HepG2 (cell line): ENCODE results near the gene KIAA0319L. TPM values are rescaled to one million over a fixed set of nuclear protein-coding genes. Genes with fewer than 3 reads are reported as not detected.

Experiments
- BORCS8-MEF2B ChIP-seq: sonication (generic); formaldehyde crosslinking; IDR thresholded peaks from 2 replicates; pipeline ENCODE4 v1.8.0; 2022; ENCODE audit warnings: mild to moderate bottlenecking, missing genetic modification reagents
- CENPT ChIP-seq: sonication (generic); formaldehyde crosslinking; IDR thresholded peaks from 2 replicates; pipeline ENCODE4 v1.8.0; 2022; ENCODE audit warnings: low read depth, mild to moderate bottlenecking, moderate library complexity, missing genetic modification reagents
- CERS6 ChIP-seq: sonication (generic); formaldehyde crosslinking; IDR thresholded peaks from 2 replicates; pipeline ENCODE4 v1.5.0; 2020; ENCODE audit warnings: missing genetic modification reagents
- EHMT2 ChIP-seq: fragments of 200-600 bp; sonication (generic); IDR thresholded peaks from 2 replicates; pipeline ENCODE4 v1.7.0; 2017; ENCODE audit warnings: antibody characterized with exemption, low read depth, low read length, borderline replicate concordance
- ETV5 ChIP-seq: IDR thresholded peaks from 2 replicates; pipeline ENCODE4 v1.6.1; 2018; ENCODE audit warnings: missing biosample characterization, missing genetic modification reagents, inconsistent platforms, borderline replicate concordance
- GATA4 ChIP-seq: sonication (generic); IDR thresholded peaks from 2 replicates; pipeline ENCODE4 v1.6.1; 2016; ENCODE audit warnings: antibody characterized with exemption, low read depth, borderline replicate concordance
- IRF2 ChIP-seq: IDR thresholded peaks from 2 replicates; pipeline ENCODE4 v1.6.1; 2018; ENCODE audit warnings: missing genetic modification reagents, missing compliant biosample characterization
- JDP2 ChIP-seq: sonication (generic); formaldehyde crosslinking; IDR thresholded peaks from 2 replicates; pipeline ENCODE4 v1.8.1; 2022; ENCODE audit warnings: missing genetic modification reagents, borderline replicate concordance
- KMT2A ChIP-seq: sonication (generic); formaldehyde crosslinking; IDR thresholded peaks from 2 replicates; pipeline ENCODE4 v1.4.0; 2020; ENCODE audit warnings: missing genetic modification reagents
- MXI1 ChIP-seq: IDR thresholded peaks from 3 replicates; pipeline ENCODE4 v1.6.1; 2012; ENCODE audit warnings: low read depth, low read length, inconsistent platforms, borderline replicate concordance
- NFKB2 ChIP-seq: sonication (generic); formaldehyde crosslinking; IDR thresholded peaks from 2 replicates; pipeline ENCODE4 v1.4.0; 2020; ENCODE audit warnings: missing genetic modification reagents, borderline replicate concordance
- NPAS2 ChIP-seq: sonication (generic); formaldehyde crosslinking; IDR thresholded peaks from 2 replicates; pipeline ENCODE4 v1.8.0; 2022; ENCODE audit warnings: mild to moderate bottlenecking, missing genetic modification reagents, borderline replicate concordance
- SCMH1 ChIP-seq: sonication (generic); formaldehyde crosslinking; IDR thresholded peaks from 2 replicates; pipeline ENCODE4 v1.9.0; 2021; ENCODE audit warnings: missing genetic modification reagents, mild to moderate bottlenecking, borderline replicate concordance
- SMYD3 ChIP-seq: sonication (generic); formaldehyde crosslinking; IDR thresholded peaks from 2 replicates; pipeline ENCODE4 v1.8.1; 2023; ENCODE audit warnings: mild to moderate bottlenecking, missing genetic modification reagents
- SNAPC5 ChIP-seq: sonication (generic); formaldehyde crosslinking; IDR thresholded peaks from 2 replicates; pipeline ENCODE4 v1.8.1; 2023; ENCODE audit warnings: mild to moderate bottlenecking, missing genetic modification reagents, borderline replicate concordance
- SUZ12 ChIP-seq: fragments of 150-350 bp; IDR thresholded peaks from 2 replicates; pipeline ENCODE4 v1.6.1; 2014; ENCODE audit warnings: low read depth, low read length
- TARDBP ChIP-seq: sonication (generic); formaldehyde crosslinking; IDR thresholded peaks from 2 replicates; pipeline ENCODE4 v1.8.0; 2022; ENCODE audit warnings: mild to moderate bottlenecking, missing genetic modification reagents
- TOE1 ChIP-seq: sonication (generic); formaldehyde crosslinking; IDR thresholded peaks from 2 replicates; pipeline ENCODE4 v1.4.0; 2020; ENCODE audit warnings: mild to moderate bottlenecking, missing genetic modification reagents
- XRCC5 ChIP-seq: fragments of 200-400 bp; formaldehyde crosslinking; optimal IDR thresholded peaks from 2 replicates; pipeline ENCODE3; 2017; ENCODE audit warnings: mild to moderate bottlenecking, low read length
- YEATS4 ChIP-seq: sonication (generic); formaldehyde crosslinking; IDR thresholded peaks from 2 replicates; pipeline ENCODE4 v1.4.0; 2020; ENCODE audit warnings: missing genetic modification reagents, borderline replicate concordance
- ZBTB20 ChIP-seq: sonication (generic); formaldehyde crosslinking; IDR thresholded peaks from 2 replicates; pipeline ENCODE4 v1.8.1; 2023; ENCODE audit warnings: missing genetic modification reagents, low read depth, mild to moderate bottlenecking, borderline replicate concordance
- ZC3H13 ChIP-seq: sonication (generic); formaldehyde crosslinking; IDR thresholded peaks from 2 replicates; pipeline ENCODE4 v1.8.1; 2023; ENCODE audit warnings: mild to moderate bottlenecking, missing genetic modification reagents, moderate library complexity
- ZFP1 ChIP-seq: IDR thresholded peaks from 2 replicates; pipeline ENCODE4 v1.6.1; 2016
- ZGPAT ChIP-seq: IDR thresholded peaks from 2 replicates; pipeline ENCODE4 v1.6.1; 2016; ENCODE audit warnings: mild to moderate bottlenecking
- ZNF225 ChIP-seq: sonication (generic); formaldehyde crosslinking; IDR thresholded peaks from 2 replicates; pipeline ENCODE4 v1.4.0; 2020; ENCODE audit warnings: mild to moderate bottlenecking, missing genetic modification reagents
- ZNF263 ChIP-seq: sonication (generic); formaldehyde crosslinking; IDR thresholded peaks from 2 replicates; pipeline ENCODE4 v1.4.0; 2020; ENCODE audit warnings: missing genetic modification reagents
- ZNF30 ChIP-seq: sonication (generic); formaldehyde crosslinking; IDR thresholded peaks from 2 replicates; pipeline ENCODE4 v1.5.0; 2020; ENCODE audit warnings: mild to moderate bottlenecking, missing genetic modification reagents
- ZNF331 ChIP-seq: sonication (generic); formaldehyde crosslinking; IDR thresholded peaks from 2 replicates; pipeline ENCODE4 v1.4.0; 2020; ENCODE audit warnings: missing genetic modification reagents
- ZNF33A ChIP-seq: sonication (generic); formaldehyde crosslinking; IDR thresholded peaks from 2 replicates; pipeline ENCODE4 v1.5.1; 2020; ENCODE audit warnings: missing genetic modification reagents, mild to moderate bottlenecking, moderate library complexity, borderline replicate concordance
- ZNF644 ChIP-seq: IDR thresholded peaks from 2 replicates; pipeline ENCODE4 v1.6.1; 2016; ENCODE audit warnings: low read depth
- ZNF746 ChIP-seq: sonication (generic); formaldehyde crosslinking; IDR thresholded peaks from 2 replicates; pipeline ENCODE4 v1.8.0; 2022; ENCODE audit warnings: mild to moderate bottlenecking, missing genetic modification reagents
- polyA plus RNA-seq, 8 experiments: library from polyadenylated mRNA; depleted of rRNA in 3 of 8; stranded (reverse) in 7 of 8; unstranded in 1 of 8; fragments of >200 nt; fragmentation: Illumina TruSeq in 4 of 8; extraction: Trizol in 4 of 8; gene quantifications; 2 replicates each; pipeline versions ENCODE4 v1.2.1 to v1.2.3, GENCODE V29; 2011 to 2016; ENCODE audit warnings: low read depth in 4 of 8, missing spikeins in 1 of 8, mixed read lengths in 1 of 8; ENCODE audit not compliant: insufficient read depth in 1 of 8
- total RNA-seq, 5 experiments: library from RNA; depleted of rRNA; stranded (reverse); fragments of >200 nt; fragmentation: Illumina TruSeq; extraction: Trizol; gene quantifications; 2 replicates each; pipeline ENCODE4 v1.2.3, GENCODE V29; 2016; ENCODE audit warnings: low read depth in 1 of 5

The KIAA0319L gene
- total and polyA plus RNA-seq, 2 of the 13 experiments (the other 11 are each of a cell fraction or from before 2014, with no cell fraction given): 33.4 to 82.6 TPM

- TF ChIP-seq IRF2 (CRISPR knock-in tag) (no peak), ZGPAT (no peak), CENPT (CRISPR knock-in tag) (no peak), TOE1 (CRISPR knock-in tag) (no peak), ZNF30 (no peak), EHMT2 (no peak), ZNF331 (CRISPR knock-in tag) (peak; percentile 41; the same call in 1 of the 2 replicates), NPAS2 (no peak), XRCC5 (no peak), CERS6 (no peak), NFKB2 (no peak), YEATS4 (CRISPR knock-in tag) (no peak), ZBTB20 (no peak), JDP2 (CRISPR knock-in tag) (no peak), SMYD3 (CRISPR knock-in tag) (no peak), SUZ12 (no peak), ZNF33A (no peak; the same call in 1 of the 2 replicates), ZNF263 (no peak), GATA4 (peak; percentile 52; the same call in 1 of the 2 replicates), KMT2A (no peak), ETV5 (no peak; the same call in 1 of the 2 replicates), TARDBP (peak; percentile 63; the same call in 1 of the 2 replicates), ZNF644 (CRISPR knock-in tag) (no peak), SNAPC5 (CRISPR knock-in tag) (no peak), ZC3H13 (no peak), BORCS8-MEF2B (CRISPR knock-in tag) (no peak), ZFP1 (CRISPR knock-in tag) (no peak), SCMH1 (CRISPR knock-in tag) (no peak), ZNF225 (CRISPR knock-in tag) (no peak), MXI1 (peak; percentile 37; the same call in 1 of the 3 replicates), ZNF746 (CRISPR knock-in tag) (no peak)
Measured at GRCh38 chr1:35555601-35556477, 1.4 kb downstream of the KIAA0319L start (continued).
